HepG2 (cell line): ENCODE data around the gene NLRC4. TPM values are rescaled to one million over a fixed set of nuclear protein-coding genes. Genes with fewer than 3 reads are reported as not detected.

Source experiments
- CREB3 ChIP-seq: sonication (generic); formaldehyde crosslinking; IDR thresholded peaks from 2 replicates; pipeline ENCODE4 v1.5.0; 2020; ENCODE audit warnings: missing genetic modification reagents
- FOXA1 ChIP-seq, 2 experiments: fragments of 450-650 bp in 1 of 2; sonication (generic) in 1 of 2; formaldehyde crosslinking in 1 of 2; IDR thresholded peaks; 2 replicates each; pipeline versions ENCODE4 v1.4.0 to v1.6.1; 2016 to 2020; ENCODE audit warnings: missing genetic modification reagents in 1 of 2
- GTF2F1 ChIP-seq: fragments of 150-350 bp; IDR thresholded peaks from 2 replicates; pipeline ENCODE4 v1.6.1; 2014; ENCODE audit warnings: low read length
- HNRNPUL1 ChIP-seq: fragments of 200-400 bp; formaldehyde crosslinking; IDR thresholded peaks from 2 replicates; pipeline ENCODE4 v1.6.1; 2017; ENCODE audit warnings: low read depth, mild to moderate bottlenecking, low read length, moderate library complexity
- IKZF1 ChIP-seq: fragments of 450-650 bp; IDR thresholded peaks from 2 replicates; pipeline ENCODE4 v1.7.1; 2016
- MYC ChIP-seq: sonication (generic); formaldehyde crosslinking; IDR thresholded peaks from 2 replicates; pipeline ENCODE4 v1.9.0; 2021; ENCODE audit warnings: missing genetic modification reagents, borderline replicate concordance
- NPAS2 ChIP-seq: sonication (generic); formaldehyde crosslinking; IDR thresholded peaks from 2 replicates; pipeline ENCODE4 v1.8.0; 2022; ENCODE audit warnings: mild to moderate bottlenecking, missing genetic modification reagents, borderline replicate concordance
- RNF2 ChIP-seq: fragments of 450-650 bp; conservative IDR thresholded peaks from 2 replicates; pipeline ENCODE4 v1.6.1; 2016; ENCODE audit warnings: low read depth
- SNAPC2 ChIP-seq: sonication (generic); formaldehyde crosslinking; IDR thresholded peaks from 2 replicates; pipeline ENCODE4 v1.8.1; 2022; ENCODE audit warnings: mild to moderate bottlenecking, missing genetic modification reagents
- STAT5B ChIP-seq: sonication (generic); formaldehyde crosslinking; IDR thresholded peaks from 2 replicates; pipeline ENCODE4 v1.4.0; 2020; ENCODE audit warnings: missing genetic modification reagents
- U2AF2 ChIP-seq: fragments of 200-400 bp; formaldehyde crosslinking; IDR thresholded peaks from 2 replicates; pipeline ENCODE4 v1.6.1; 2017; ENCODE audit warnings: low read depth, mild to moderate bottlenecking, low read length
- ZNF280B ChIP-seq: sonication (generic); formaldehyde crosslinking; IDR thresholded peaks from 2 replicates; pipeline ENCODE4 v1.5.0; 2020; ENCODE audit warnings: missing genetic modification reagents, mild to moderate bottlenecking, borderline replicate concordance
- ZNF512B ChIP-seq: sonication (generic); formaldehyde crosslinking; IDR thresholded peaks from 2 replicates; pipeline ENCODE4 v1.5.1; 2020; ENCODE audit warnings: missing genetic modification reagents, mild to moderate bottlenecking, borderline replicate concordance
- ZNF547 ChIP-seq: sonication (generic); formaldehyde crosslinking; IDR thresholded peaks from 2 replicates; pipeline ENCODE4 v1.5.1; 2020; ENCODE audit warnings: mild to moderate bottlenecking, missing genetic modification reagents
- ZNF558 ChIP-seq: sonication (generic); formaldehyde crosslinking; IDR thresholded peaks from 2 replicates; pipeline ENCODE4 v1.9.0; 2022; ENCODE audit warnings: mild to moderate bottlenecking, missing genetic modification reagents, borderline replicate concordance
- polyA plus RNA-seq, 8 experiments: library from polyadenylated mRNA; depleted of rRNA in 3 of 8; stranded (reverse) in 7 of 8; unstranded in 1 of 8; fragments of >200 nt; fragmentation: Illumina TruSeq in 4 of 8; extraction: Trizol in 4 of 8; gene quantifications; 2 replicates each; pipeline versions ENCODE4 v1.2.1 to v1.2.3, GENCODE V29; 2011 to 2016; ENCODE audit warnings: low read depth in 4 of 8, missing spikeins in 1 of 8, mixed read lengths in 1 of 8; ENCODE audit not compliant: insufficient read depth in 1 of 8
- total RNA-seq, 5 experiments: library from RNA; depleted of rRNA; stranded (reverse); fragments of >200 nt; fragmentation: Illumina TruSeq; extraction: Trizol; gene quantifications; 2 replicates each; pipeline ENCODE4 v1.2.3, GENCODE V29; 2016; ENCODE audit warnings: low read depth in 1 of 5
- TF ChIP-seq, protein P1 (sequence below): sonication (generic); formaldehyde crosslinking; conservative IDR thresholded peaks from 2 replicates; pipeline ENCODE4 v1.8.1; 2023; ENCODE audit warnings: missing genetic modification reagents
- TF ChIP-seq, protein P2 (sequence below): sonication (generic); formaldehyde crosslinking; IDR thresholded peaks from 2 replicates; pipeline ENCODE4 v1.5.0; 2020; ENCODE audit warnings: mild to moderate bottlenecking, missing genetic modification reagents, borderline replicate concordance

Gene NLRC4
- total and polyA plus RNA-seq, 2 of the 13 experiments (the other 11 are each of a cell fraction or from before 2014, with no cell fraction given): 0.15 to 0.29 TPM

DNA sequence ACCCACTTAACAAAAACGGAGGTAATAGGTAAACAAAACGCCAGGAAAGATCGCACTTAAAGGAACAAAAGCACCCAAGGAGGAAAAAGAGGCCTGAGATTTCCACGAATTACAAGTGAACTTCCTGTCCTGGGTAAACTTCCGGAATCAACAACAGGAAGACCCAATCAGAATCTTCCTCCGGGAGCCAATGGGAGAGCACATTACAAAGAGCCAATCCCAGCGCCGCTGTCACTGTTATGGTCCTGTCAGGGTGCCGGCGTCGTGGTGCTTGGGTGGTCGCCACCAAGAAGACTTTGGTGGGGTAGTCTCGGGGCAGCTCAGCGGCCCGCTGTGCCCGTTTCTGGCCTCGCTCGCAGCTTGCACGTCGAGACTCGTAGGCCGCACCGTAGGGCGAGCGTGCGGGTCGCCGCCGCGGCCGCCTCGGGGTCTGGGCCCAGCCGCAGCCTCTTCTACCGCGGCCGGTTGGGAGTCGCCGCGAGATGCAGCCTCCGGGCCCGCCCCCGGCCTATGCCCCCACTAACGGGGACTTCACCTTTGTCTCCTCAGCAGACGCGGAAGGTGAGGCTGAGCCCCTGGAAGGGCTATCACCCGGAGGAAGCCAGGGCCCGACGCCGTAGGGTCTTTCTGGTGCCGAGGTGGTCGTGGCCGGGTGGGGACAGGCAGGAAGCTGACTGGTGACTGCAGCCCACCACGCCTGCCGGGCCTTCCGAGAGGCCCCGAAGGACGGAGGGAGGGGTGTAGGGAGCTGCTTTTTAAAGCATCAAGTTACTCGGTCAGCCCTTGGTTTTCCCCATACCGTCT lies 13.2 kb upstream of the NLRC4 start, which contains the start of gene YIPF4 (continued):
- TF ChIP-seq, protein P1, sequence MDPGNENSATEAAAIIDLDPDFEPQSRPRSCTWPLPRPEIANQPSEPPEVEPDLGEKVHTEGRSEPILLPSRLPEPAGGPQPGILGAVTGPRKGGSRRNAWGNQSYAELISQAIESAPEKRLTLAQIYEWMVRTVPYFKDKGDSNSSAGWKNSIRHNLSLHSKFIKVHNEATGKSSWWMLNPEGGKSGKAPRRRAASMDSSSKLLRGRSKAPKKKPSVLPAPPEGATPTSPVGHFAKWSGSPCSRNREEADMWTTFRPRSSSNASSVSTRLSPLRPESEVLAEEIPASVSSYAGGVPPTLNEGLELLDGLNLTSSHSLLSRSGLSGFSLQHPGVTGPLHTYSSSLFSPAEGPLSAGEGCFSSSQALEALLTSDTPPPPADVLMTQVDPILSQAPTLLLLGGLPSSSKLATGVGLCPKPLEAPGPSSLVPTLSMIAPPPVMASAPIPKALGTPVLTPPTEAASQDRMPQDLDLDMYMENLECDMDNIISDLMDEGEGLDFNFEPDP: no peak
- TF ChIP-seq GTF2F1 (no peak), RNF2 (peak; percentile 89), ZNF512B (CRISPR knock-in tag) (no peak), STAT5B (CRISPR knock-in tag) (no peak; the same call in 1 of the 2 replicates), HNRNPUL1 (no peak), MYC (CRISPR knock-in tag) (peak; percentile 88; the same call in 1 of the 2 replicates), SNAPC2 (CRISPR knock-in tag) (peak; percentile 83; the same call in 1 of the 2 replicates), CREB3 (peak; percentile 81), NPAS2 (CRISPR knock-in tag) (no peak), ZNF547 (peak; percentile 98), FOXA1 (IDR thresholded peaks at IDR 0.05) (peak; percentile 88), FOXA1 (CRISPR knock-in tag; IDR thresholded peaks at IDR 0.05) (peak; percentile 96), IKZF1 (no peak), ZNF558 (CRISPR knock-in tag) (no peak; the same call in 1 of the 2 replicates), U2AF2 (no peak), ZNF280B (CRISPR knock-in tag) (peak; percentile 78; the same call in 1 of the 2 replicates)
- TF ChIP-seq, protein P2, sequence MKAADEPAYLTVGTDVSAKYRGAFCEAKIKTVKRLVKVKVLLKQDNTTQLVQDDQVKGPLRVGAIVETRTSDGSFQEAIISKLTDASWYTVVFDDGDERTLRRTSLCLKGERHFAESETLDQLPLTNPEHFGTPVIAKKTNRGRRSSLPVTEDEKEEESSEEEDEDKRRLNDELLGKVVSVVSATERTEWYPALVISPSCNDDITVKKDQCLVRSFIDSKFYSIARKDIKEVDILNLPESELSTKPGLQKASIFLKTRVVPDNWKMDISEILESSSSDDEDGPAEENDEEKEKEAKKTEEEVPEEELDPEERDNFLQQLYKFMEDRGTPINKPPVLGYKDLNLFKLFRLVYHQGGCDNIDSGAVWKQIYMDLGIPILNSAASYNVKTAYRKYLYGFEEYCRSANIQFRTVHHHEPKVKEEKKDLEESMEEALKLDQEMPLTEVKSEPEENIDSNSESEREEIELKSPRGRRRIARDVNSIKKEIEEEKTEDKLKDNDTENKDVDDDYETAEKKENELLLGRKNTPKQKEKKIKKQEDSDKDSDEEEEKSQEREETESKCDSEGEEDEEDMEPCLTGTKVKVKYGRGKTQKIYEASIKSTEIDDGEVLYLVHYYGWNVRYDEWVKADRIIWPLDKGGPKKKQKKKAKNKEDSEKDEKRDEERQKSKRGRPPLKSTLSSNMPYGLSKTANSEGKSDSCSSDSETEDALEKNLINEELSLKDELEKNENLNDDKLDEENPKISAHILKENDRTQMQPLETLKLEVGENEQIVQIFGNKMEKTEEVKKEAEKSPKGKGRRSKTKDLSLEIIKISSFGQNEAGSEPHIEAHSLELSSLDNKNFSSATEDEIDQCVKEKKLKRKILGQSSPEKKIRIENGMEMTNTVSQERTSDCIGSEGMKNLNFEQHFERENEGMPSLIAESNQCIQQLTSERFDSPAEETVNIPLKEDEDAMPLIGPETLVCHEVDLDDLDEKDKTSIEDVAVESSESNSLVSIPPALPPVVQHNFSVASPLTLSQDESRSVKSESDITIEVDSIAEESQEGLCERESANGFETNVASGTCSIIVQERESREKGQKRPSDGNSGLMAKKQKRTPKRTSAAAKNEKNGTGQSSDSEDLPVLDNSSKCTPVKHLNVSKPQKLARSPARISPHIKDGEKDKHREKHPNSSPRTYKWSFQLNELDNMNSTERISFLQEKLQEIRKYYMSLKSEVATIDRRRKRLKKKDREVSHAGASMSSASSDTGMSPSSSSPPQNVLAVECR (CRISPR knock-in tag): peak; percentile 98
